Measurements from ENCODE around the gene CRADD. TPM values are rescaled to one million over a fixed set of nuclear protein-coding genes. Genes with fewer than 3 reads are reported as not detected.
"Not testable (repeated sequence)": the region's sequence is repeated elsewhere in the genome, so short reads cannot be mapped to it uniquely, and the experiment has no call there.

The CRADD gene
- 9.3 and 9.4 TPM in 2 replicates for total RNA-seq

DNA sequence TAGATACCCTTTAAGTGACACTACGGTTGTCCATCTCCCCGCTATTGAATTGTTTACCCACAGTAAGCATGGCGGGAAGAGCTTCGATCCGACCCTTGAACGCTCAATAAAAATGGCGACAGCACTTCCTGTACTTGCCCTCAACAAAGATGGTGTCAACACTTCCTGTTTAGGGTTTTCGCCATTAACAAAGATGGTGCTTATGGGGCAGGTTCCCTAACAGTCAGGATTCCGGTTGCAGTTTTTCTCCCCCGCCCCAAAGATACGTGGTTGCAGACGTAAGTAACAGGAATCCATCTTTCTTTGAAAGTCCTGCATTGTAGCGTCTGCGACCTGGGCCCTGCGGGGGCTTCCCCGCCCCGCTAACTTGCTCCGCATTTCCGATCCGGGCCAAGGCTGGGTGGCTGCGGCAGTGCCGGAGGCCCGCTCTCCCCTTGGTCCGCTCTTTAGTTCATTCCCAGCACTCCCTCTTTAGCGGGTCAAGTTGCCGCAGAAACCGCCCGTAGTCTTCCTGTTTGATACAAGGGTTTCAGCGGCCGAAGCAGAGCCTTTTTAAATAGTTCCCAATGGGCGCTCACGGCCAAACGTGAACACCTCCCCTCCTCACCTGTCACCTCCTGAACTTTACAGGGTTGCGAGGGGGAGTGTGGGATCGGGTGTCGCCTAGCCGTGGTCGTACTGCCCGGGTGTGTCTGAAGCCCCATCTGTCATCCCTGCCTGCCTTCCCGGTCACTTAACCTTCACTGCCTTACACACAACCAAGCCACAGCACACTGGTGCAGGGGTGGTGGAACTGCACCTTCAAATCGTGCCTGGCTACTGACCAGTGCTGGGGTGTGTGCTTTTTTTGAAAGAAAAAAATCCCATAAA is at the start of gene CRADD:
CRADD (plus strand) TSS at position 181 of the 870 bp plus-strand sequence.
- peak; percentile 98 to 99 for DNase-seq (ENCODE audit: low read depth in 2 of 2)

GRCh38 chr12:93632383-93632782 is 44.8 kb upstream of the CRADD start:
- no peak for DNase-seq (ENCODE audit: low read depth in 2 of 2)

DNA sequence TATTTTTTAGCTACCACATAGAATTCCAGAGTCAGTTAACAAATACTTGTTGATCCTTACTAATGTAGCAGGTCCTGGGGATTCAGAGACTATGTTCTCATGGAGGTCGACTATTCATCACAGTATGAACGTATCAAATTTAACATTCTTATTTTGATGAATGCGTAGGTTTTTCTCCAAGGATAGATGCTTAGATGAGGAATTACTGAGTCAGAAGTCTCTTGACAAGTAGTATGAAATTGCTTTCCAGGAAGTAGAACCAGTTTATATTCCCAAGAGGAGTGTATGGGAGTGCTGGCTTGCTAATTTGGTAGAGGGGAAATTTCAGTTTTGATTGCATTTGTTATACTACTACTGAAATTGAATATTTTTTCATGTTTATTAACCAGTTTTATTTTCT is 42.8 kb upstream of the CRADD start:
- DNase-seq (ENCODE audit: low read depth in 2 of 2), result no peak

DNA sequence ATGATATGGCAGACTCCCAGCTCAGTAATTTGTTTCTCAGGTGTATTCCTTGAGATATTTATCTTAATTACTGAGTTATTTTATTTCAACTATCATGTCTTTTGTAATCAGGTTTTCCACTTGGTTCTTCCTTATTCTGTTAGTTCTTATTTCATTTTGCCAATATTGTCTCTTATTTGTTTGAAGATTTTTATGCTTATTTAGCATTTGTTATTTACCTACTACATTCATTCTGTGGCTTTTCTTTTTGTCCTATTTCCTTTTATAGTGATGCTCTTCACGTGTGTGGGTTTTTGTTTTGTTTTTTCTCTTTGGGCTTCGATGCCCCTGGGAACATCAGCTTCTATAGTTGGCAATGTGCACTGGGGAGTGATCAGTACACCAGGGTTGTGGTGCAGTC is 40.5 kb upstream of the CRADD start:
- no peak for DNase-seq (ENCODE audit: low read depth in 2 of 2)

- DNase-seq (ENCODE audit: low read depth in 2 of 2), result no peak
Measured at GRCh38 chr12:93638095-93638494, 39.1 kb upstream of the CRADD start.

GRCh38 chr12:93638954-93639353 is 38.2 kb upstream of the CRADD start:
- DNase-seq (ENCODE audit: low read depth in 2 of 2), result no peak

- DNase-seq (ENCODE audit: low read depth in 2 of 2), result no peak
Measured at GRCh38 chr12:93639406-93639805, 37.8 kb upstream of the CRADD start.

DNA sequence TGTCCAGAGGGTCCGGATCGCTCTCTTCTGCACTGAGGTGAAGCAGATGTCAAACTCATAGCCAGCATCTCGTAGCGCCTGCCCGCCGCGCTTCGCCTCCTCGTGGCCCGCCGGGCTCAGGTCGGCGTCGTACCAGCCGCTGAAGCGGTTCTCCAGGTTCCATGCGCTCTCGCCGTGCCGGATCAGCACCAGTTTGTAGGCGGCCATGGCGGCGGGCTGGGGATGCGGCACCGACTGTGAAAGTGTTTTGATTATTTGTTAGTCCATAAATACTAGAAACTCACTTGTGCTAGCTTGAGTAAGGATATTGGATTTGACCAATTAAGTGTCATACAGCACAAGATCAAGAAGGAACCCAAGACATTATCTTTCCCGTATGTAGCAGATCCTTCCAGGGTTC is 35.8 kb upstream of the CRADD start:
- not testable (repeated sequence) for DNase-seq (ENCODE audit: low read depth in 2 of 2)

GRCh38 chr12:93642751-93643150 is 34.4 kb upstream of the CRADD start:
- DNase-seq (ENCODE audit: low read depth in 2 of 2), result no peak

DNA sequence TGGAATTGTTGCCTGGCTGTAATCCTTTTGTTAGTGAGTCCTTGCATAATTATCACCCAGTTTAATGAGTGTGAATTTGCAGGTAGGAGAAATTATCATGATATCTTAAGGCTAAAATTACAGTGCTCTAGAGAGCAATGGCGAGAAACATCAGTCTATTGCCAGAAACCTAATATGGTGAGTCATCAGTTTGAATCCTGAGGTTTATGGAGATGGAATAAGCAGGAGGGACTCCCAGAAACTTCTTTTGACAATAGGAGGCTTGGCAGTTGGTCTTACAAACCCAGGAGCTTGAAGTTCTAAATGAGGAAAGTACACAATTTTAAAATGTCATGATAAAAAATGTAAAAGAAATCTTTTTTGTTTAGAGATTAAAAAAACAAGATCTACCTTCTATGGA is 31.5 kb upstream of the CRADD start:
- DNase-seq (ENCODE audit: low read depth in 2 of 2), result peak in 1 of 2 donors; percentile 11

DNA sequence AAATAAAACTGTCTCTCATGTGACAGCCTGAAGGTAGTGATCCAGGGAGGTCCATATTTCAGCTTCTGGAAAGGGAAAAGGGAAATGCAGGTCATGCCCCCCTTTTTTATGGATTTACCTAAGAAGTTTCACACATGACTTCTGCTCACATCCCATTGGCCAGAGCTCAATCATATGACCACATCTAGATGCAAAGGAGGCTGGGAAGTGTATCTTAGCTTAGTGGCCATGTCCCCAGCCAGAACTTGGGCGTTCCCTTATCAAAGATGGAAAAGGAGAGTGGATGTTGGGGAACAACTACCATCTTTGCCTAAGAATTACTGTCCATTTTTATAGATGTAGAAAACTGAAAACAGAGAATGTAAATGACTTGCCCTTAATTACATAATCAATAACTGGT is 26.5 kb upstream of the CRADD start:
- DNase-seq (ENCODE audit: low read depth in 2 of 2), result no peak

DNA sequence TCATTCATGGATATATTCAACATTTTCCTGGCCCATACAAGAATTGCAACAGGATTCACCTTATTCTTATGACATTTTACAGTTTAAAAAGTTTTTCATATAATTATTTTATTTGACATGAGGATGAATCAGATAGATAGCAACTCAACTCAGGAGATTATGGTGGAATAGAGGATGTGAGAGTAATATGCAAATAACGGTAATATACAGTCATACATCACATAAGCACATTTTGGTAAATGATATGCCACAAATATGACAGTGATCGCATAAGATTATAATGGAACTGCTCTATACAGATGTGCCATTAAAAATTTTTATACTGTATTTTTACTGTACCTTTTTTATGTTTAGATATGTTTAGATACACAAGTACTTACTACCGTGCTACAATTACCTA is 24.1 kb upstream of the CRADD start:
- no peak for DNase-seq (ENCODE audit: low read depth in 2 of 2)

GRCh38 chr12:93653712-93654111 is 23.5 kb upstream of the CRADD start:
- no peak for DNase-seq (ENCODE audit: low read depth in 2 of 2)

DNA sequence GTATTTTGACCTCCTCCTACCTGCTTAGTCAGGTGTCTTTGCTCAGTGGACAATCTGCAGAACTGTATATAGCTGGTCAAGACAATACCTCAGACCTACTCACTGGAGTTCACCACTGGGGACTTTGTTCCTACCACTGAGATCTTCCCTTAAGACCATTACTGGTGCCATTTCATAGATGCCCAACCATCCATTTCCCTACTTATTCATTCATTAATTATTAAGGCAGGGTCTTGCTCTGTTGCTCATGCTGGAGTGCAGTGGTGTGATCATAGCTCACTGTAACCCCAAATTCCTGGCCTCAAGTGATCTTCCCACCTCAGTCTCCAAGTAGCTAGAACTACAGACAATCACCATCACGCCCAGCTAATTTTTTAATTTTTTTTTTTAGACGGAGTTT is 22.8 kb upstream of the CRADD start:
- no peak for DNase-seq (ENCODE audit: low read depth in 2 of 2)

DNA sequence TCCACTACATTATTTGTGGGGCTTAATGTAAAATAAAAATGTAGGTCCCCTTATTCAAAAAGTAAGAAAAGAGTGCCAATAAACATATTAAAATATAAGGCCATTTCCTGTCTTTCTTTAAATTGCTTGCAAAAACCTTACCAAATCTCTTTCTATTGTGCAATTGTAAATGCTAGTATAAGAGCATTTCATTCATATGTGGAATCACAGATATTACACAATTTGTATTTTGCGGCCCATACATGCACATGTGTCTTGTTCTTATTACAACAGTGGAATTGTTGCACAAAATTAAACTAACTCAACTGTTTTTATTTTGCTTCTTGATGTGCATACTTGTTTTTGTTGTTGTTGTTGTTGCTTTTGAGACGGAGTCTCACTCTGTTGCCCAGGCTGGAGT is 20.1 kb upstream of the CRADD start:
- no peak for DNase-seq (ENCODE audit: low read depth in 2 of 2)

DNA sequence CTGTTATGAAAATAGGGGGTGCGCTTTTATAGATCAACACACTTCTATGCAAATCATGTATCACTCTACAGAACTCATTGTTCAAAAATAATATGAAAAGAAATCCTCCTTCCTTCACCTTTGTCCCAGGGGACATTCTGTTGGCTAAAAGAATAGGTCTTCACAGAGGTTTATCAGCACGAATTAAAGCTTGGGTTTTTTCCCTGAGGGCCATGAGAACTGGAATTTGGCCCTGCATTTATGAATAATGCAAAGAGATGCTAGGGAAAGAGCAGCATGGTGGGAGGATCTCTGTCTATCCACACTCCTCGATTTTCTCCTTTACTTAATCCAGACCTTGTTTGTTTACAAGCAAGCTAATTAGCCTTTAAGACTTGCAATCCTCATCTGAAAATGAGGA is 16.2 kb upstream of the CRADD start:
- DNase-seq (ENCODE audit: low read depth in 2 of 2), result no peak

GRCh38 chr12:93663006-93663728 is 14.0 kb upstream of the CRADD start:
- DNase-seq (ENCODE audit: low read depth in 2 of 2), result peak in 1 of 2 donors; percentile 28

DNA sequence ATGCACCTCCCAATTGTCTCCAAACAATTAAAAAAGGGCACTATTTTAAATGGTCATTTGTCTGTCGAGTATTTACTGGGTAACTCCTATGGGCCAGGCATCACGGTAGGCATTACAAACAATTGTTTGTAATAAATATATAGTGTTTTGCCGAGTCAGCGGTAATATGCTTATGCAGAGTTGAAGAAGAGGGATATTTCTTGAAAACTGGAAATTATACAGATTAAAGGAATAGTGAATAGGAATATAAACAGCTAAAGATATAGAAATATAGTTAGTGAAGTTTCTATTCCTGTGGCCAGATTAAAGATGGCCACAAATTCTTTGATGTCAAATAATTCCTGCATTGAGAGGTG is 13.5 kb upstream of the CRADD start:
- DNase-seq (ENCODE audit: low read depth in 2 of 2), result no peak

DNA sequence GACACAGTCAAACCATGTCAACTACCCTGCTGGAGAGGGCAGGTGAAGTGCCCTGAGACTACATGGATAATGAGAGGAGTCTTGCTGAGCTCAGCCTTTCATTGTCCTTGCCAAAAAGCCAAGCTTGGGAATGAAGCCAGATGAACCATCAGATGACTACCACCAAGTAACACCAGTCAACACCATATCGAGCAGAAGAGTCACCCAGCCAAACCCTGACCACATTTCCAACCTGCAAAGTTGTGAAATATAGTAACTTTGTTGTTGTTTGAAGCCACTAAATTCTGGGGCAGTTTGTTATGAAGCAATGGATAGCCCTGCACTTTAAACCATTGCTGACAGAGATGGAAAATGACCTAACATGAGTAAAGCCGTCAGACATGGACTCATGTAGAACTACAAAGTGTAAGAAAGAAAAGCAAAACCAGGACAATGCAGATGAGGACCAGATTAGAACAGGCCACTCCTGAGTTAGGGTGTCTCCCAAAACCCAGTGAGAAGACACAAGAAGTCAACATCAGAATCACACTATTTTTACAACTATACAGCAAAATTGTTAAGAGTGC is 12.5 kb upstream of the CRADD start:
- no peak for DNase-seq (ENCODE audit: low read depth in 2 of 2)

- DNase-seq (ENCODE audit: low read depth in 2 of 2), result peak in 1 of 2 donors; percentile 93
Measured at GRCh38 chr12:93667672-93668071, 9.5 kb upstream of the CRADD start.

GRCh38 chr12:93668919-93669418 is 8.2 kb upstream of the CRADD start:
- no peak for DNase-seq (ENCODE audit: low read depth in 2 of 2)

GRCh38 chr12:93669452-93669851 is 7.7 kb upstream of the CRADD start:
- DNase-seq (ENCODE audit: low read depth in 2 of 2), result no peak
